Measurements from ENCODE around the gene CHKA.
A peak's percentile ranks its signal among the peaks of the same experiment; 100 is the strongest.

CHKA gene

GRCh38 chr11:68130121-68130520 lies 8.9 kb upstream of the CHKA start:
- TF ChIP-seq USF1 (IDR thresholded peaks at IDR 0.05): no peak
- no peak for TF ChIP-seq EP300 (IDR thresholded peaks at IDR 0.05; ENCODE audit: borderline replicate concordance)
- no peak for TF ChIP-seq FOXM1 (IDR thresholded peaks at IDR 0.05; ENCODE audit: borderline replicate concordance, low read depth)
- TF ChIP-seq CEBPB (IDR thresholded peaks at IDR 0.05): no peak
- TF ChIP-seq REST (IDR thresholded peaks at IDR 0.05; ENCODE audit: low read depth): no peak
- no peak for TF ChIP-seq EGR1 (IDR thresholded peaks at IDR 0.05)
- TF ChIP-seq NFIC (IDR thresholded peaks at IDR 0.05): no peak
- TF ChIP-seq TCF12 (IDR thresholded peaks at IDR 0.05; ENCODE audit: low read depth): no peak

- TF ChIP-seq TAF1 (IDR thresholded peaks at IDR 0.05; ENCODE audit: low read depth): no peak
- no peak for TF ChIP-seq CEBPB (IDR thresholded peaks at IDR 0.05)
- TF ChIP-seq TEAD4 (IDR thresholded peaks at IDR 0.05): no peak
- no peak for TF ChIP-seq CREB1 (IDR thresholded peaks at IDR 0.05; ENCODE audit: low read depth)
- TF ChIP-seq EP300 (IDR thresholded peaks at IDR 0.05; ENCODE audit: borderline replicate concordance): no peak
- TF ChIP-seq ZBTB7A (IDR thresholded peaks at IDR 0.05; ENCODE audit: low read depth): no peak
- no peak for TF ChIP-seq NFIC (IDR thresholded peaks at IDR 0.05)
- TF ChIP-seq RAD21 (IDR thresholded peaks at IDR 0.05; ENCODE audit: low read depth): no peak
- no peak for TF ChIP-seq EGR1 (IDR thresholded peaks at IDR 0.05)
- no peak; the same call in 1 of the 2 replicates for TF ChIP-seq MAX (IDR thresholded peaks at IDR 0.05)
- TF ChIP-seq USF1 (IDR thresholded peaks at IDR 0.05): no peak
- TF ChIP-seq REST (IDR thresholded peaks at IDR 0.05; ENCODE audit: low read depth): no peak
- no peak for TF ChIP-seq FOXM1 (IDR thresholded peaks at IDR 0.05; ENCODE audit: borderline replicate concordance, low read depth)
- TF ChIP-seq TCF12 (IDR thresholded peaks at IDR 0.05; ENCODE audit: low read depth): no peak
- no peak for TF ChIP-seq YY1 (IDR thresholded peaks at IDR 0.05; ENCODE audit: low read depth)
Measured at GRCh38 chr11:68128682-68129327, 7.6 kb upstream of the CHKA start.

GRCh38 chr11:68127714-68128681 lies 6.8 kb upstream of the CHKA start:
- TF ChIP-seq TCF12 (IDR thresholded peaks at IDR 0.05; ENCODE audit: low read depth): peak; percentile 92
- TF ChIP-seq EGR1 (IDR thresholded peaks at IDR 0.05): no peak
- TF ChIP-seq TEAD4 (IDR thresholded peaks at IDR 0.05): peak; percentile 97
- no peak for TF ChIP-seq CREB1 (IDR thresholded peaks at IDR 0.05; ENCODE audit: low read depth)
- TF ChIP-seq FOXM1 (IDR thresholded peaks at IDR 0.05; ENCODE audit: borderline replicate concordance, low read depth): peak; percentile 64; the same call in 1 of the 2 replicates
- peak; percentile 24; the same call in 1 of the 2 replicates for TF ChIP-seq RAD21 (IDR thresholded peaks at IDR 0.05; ENCODE audit: low read depth)
- TF ChIP-seq YY1 (IDR thresholded peaks at IDR 0.05; ENCODE audit: low read depth): no peak
- peak; percentile 91 for TF ChIP-seq ZBTB7A (IDR thresholded peaks at IDR 0.05; ENCODE audit: low read depth)
- TF ChIP-seq CEBPB (IDR thresholded peaks at IDR 0.05): peak; percentile 46; the same call in 1 of the 2 replicates
- TF ChIP-seq TAF1 (IDR thresholded peaks at IDR 0.05; ENCODE audit: low read depth): no peak
- TF ChIP-seq USF1 (IDR thresholded peaks at IDR 0.05): no peak
- no peak for TF ChIP-seq MAX (IDR thresholded peaks at IDR 0.05)
- no peak for TF ChIP-seq REST (IDR thresholded peaks at IDR 0.05; ENCODE audit: low read depth)
- TF ChIP-seq NFIC (IDR thresholded peaks at IDR 0.05): peak; percentile 95
- peak; percentile 83; the same call in 1 of the 2 replicates for TF ChIP-seq EP300 (IDR thresholded peaks at IDR 0.05; ENCODE audit: borderline replicate concordance)
